K562 (cell line): Measurements from ENCODE around the gene ZNF202. TPM values are rescaled to one million over a fixed set of nuclear protein-coding genes. Genes with fewer than 3 reads are reported as not detected.

ENCODE experiments used
- ADNP ChIP-seq: fragments of 200-800 bp; sonication (Bioruptor generic); IDR thresholded peaks from 2 replicates; pipeline ENCODE4 v1.6.1; 2016; ENCODE audit warnings: missing genetic modification characterization, missing compliant biosample characterization
- ARID1B ChIP-seq: fragments of 450-650 bp; IDR thresholded peaks from 2 replicates; pipeline ENCODE4 v1.6.1; 2016; ENCODE audit warnings: antibody characterized with exemption, mild to moderate bottlenecking, inconsistent platforms
- BHLHE40 ChIP-seq: IDR thresholded peaks from 2 replicates; pipeline ENCODE4 v1.6.1; 2011; ENCODE audit warnings: low read length, improper control_type of control experiment
- C11orf30 ChIP-seq: fragments of 450-650 bp; IDR thresholded peaks from 2 replicates; pipeline ENCODE4 v1.6.1; 2016; ENCODE audit warnings: low read depth, mild to moderate bottlenecking
- CTBP1 ChIP-seq: fragments of 450-650 bp; IDR thresholded peaks from 2 replicates; pipeline ENCODE4 v1.6.1; 2016; ENCODE audit warnings: borderline replicate concordance
- EP300 ChIP-seq: IDR thresholded peaks from 2 replicates; pipeline ENCODE4 v1.6.1; 2012; ENCODE audit warnings: low read length, improper control_type of control experiment
- ESRRB ChIP-seq: fragments of 250-450 bp; sonication (Bioruptor Pico); IDR thresholded peaks from 2 replicates; pipeline ENCODE4 v1.5.0; 2020; ENCODE audit warnings: mild to moderate bottlenecking, moderate library complexity, borderline replicate concordance
- HLTF ChIP-seq: fragments of 450-650 bp; IDR thresholded peaks from 2 replicates; pipeline ENCODE4 v1.6.1; 2016
- KDM1A ChIP-seq, 2 experiments: fragments of 450-650 bp; IDR thresholded peaks; 2 replicates each; pipeline ENCODE4 v1.6.1; 2016; ENCODE audit warnings: mild to moderate bottlenecking in 2 of 2
- KHSRP ChIP-seq: fragments of 450-650 bp; IDR thresholded peaks from 2 replicates; pipeline ENCODE4 v1.6.1; 2017
- LEF1 ChIP-seq: fragments of 450-650 bp; IDR thresholded peaks from 2 replicates; pipeline ENCODE4 v1.6.1; 2016; ENCODE audit warnings: mild to moderate bottlenecking
- MTA3 ChIP-seq: fragments of 450-650 bp; formaldehyde crosslinking; IDR thresholded peaks from 2 replicates; pipeline ENCODE4 v1.6.1; 2017; ENCODE audit warnings: mild to moderate bottlenecking, borderline replicate concordance
- MYC ChIP-seq, 2 experiments: fragments of 250-450 bp in 1 of 2; sonication (Bioruptor Pico) in 1 of 2; IDR thresholded peaks; 2 replicates each; pipeline versions ENCODE4 v1.5.1 to v1.6.1; 2012 to 2021; ENCODE audit warnings: low read depth in 2 of 2, borderline replicate concordance in 1 of 2, improper control_type of control experiment in 1 of 2, low read length in 1 of 2, mild to moderate bottlenecking in 1 of 2, moderate library complexity in 1 of 2
- POLR2H ChIP-seq: IDR thresholded peaks from 2 replicates; pipeline ENCODE4 v1.6.1; 2016; ENCODE audit warnings: missing genetic modification characterization, low read depth, mild to moderate bottlenecking, control low read depth, missing compliant biosample characterization, moderate library complexity
- SMARCC2 ChIP-seq: fragments of 450-650 bp; IDR thresholded peaks from 2 replicates; pipeline ENCODE4 v1.6.1; 2017; ENCODE audit warnings: antibody characterized with exemption, moderate library complexity, mild to moderate bottlenecking, low read depth
- SMARCE1 ChIP-seq: fragments of 450-650 bp; IDR thresholded peaks from 2 replicates; pipeline ENCODE4 v1.7.1; 2016; ENCODE audit warnings: mild to moderate bottlenecking
- SOX6 ChIP-seq: fragments of 450-650 bp; IDR thresholded peaks from 2 replicates; pipeline ENCODE4 v1.6.1; 2014; ENCODE audit warnings: mild to moderate bottlenecking
- SPI1 ChIP-seq: IDR thresholded peaks from 2 replicates; pipeline ENCODE4 v1.6.1; 2011; ENCODE audit warnings: low read depth, low read length, control low read depth, borderline replicate concordance
- SRF ChIP-seq, 2 experiments: fragments of 250-450, 450-650 bp in 1 of 2; sonication (Bioruptor Pico) in 1 of 2; sonication (generic) in 1 of 2; formaldehyde crosslinking; IDR thresholded peaks; 2 replicates each; pipeline versions ENCODE4 v1.5.0 to v1.5.1; 2020 to 2022; ENCODE audit warnings: mild to moderate bottlenecking in 1 of 2, missing genetic modification reagents in 1 of 2
- TBL1XR1 ChIP-seq, 2 experiments: IDR thresholded peaks; 2 replicates each; pipeline ENCODE4 v1.6.1; 2012; ENCODE audit warnings: improper control_type of control experiment in 2 of 2, low read length in 2 of 2, mild to moderate bottlenecking in 1 of 2
- TCF3 ChIP-seq: sonication (generic); formaldehyde crosslinking; IDR thresholded peaks from 2 replicates; pipeline ENCODE4 v1.4.0; 2020; ENCODE audit warnings: mild to moderate bottlenecking, missing genetic modification reagents
- ZNF644 ChIP-seq: fragments of 200-800 bp; sonication (Bioruptor generic); IDR thresholded peaks from 2 replicates; pipeline ENCODE4 v1.6.1; 2016; ENCODE audit warnings: low read depth, missing genetic modification characterization, missing compliant biosample characterization
- ZNF707 ChIP-seq: fragments of 250-450 bp; sonication (Bioruptor Pico); conservative IDR thresholded peaks from 2 replicates; pipeline ENCODE4 v1.8.0; 2022; ENCODE audit warnings: inconsistent platforms, mild to moderate bottlenecking, moderate library complexity
- ZNF778 ChIP-seq: fragments of 450-650 bp; formaldehyde crosslinking; IDR thresholded peaks from 2 replicates; pipeline ENCODE4 v1.4.0; 2020; ENCODE audit warnings: mild to moderate bottlenecking, moderate library complexity
- ZNF830 ChIP-seq: fragments of 250-450 bp; sonication (Bioruptor Pico); IDR thresholded peaks from 2 replicates; pipeline ENCODE4 v1.5.0; 2021; ENCODE audit warnings: mild to moderate bottlenecking
- polyA plus RNA-seq, 8 experiments: library from polyadenylated mRNA; depleted of rRNA in 4 of 8; stranded (reverse) in 5 of 8; unstranded in 3 of 8; fragments of >200 nt; fragmentation: Nextera tagmentation in 2 of 8; fragmentation: Illumina TruSeq in 1 of 8; extraction: Ambion mirVana in 2 of 8; extraction: Trizol in 1 of 8; gene quantifications; 2 replicates each; pipeline versions ENCODE4 v1.2.1 to v1.2.3, GENCODE V29; 2011 to 2014; ENCODE audit warnings: inconsistent platforms in 1 of 8, missing spikeins in 1 of 8
- total RNA-seq, 7 experiments: library from RNA; depleted of rRNA in 6 of 7; stranded (reverse); fragments of >200 nt in 6 of 7; fragmentation: Illumina TruSeq in 2 of 7; extraction: Trizol in 2 of 7; gene quantifications; 2 replicates each; pipeline versions ENCODE4 v1.2.1 to v1.2.3, GENCODE V29; 2011 to 2021; ENCODE audit warnings: low replicate concordance in 1 of 7
- TF ChIP-seq, protein P1 (sequence below): fragments of 450-650 bp; IDR thresholded peaks from 2 replicates; pipeline ENCODE4 v1.6.1; 2016; ENCODE audit warnings: low read depth, mild to moderate bottlenecking, moderate library complexity
- TF ChIP-seq, protein P2 (sequence below): fragments of 450-650 bp; IDR thresholded peaks from 2 replicates; pipeline ENCODE4 v1.6.1; 2016; ENCODE audit warnings: antibody characterized with exemption

Gene ZNF202
- total and polyA plus RNA-seq, 9 of the 15 experiments (the other 6 are each of a cell fraction or from before 2014, with no cell fraction given), result 2.3 to 18.7 (median 12.7) TPM

- TF ChIP-seq, protein P1, sequence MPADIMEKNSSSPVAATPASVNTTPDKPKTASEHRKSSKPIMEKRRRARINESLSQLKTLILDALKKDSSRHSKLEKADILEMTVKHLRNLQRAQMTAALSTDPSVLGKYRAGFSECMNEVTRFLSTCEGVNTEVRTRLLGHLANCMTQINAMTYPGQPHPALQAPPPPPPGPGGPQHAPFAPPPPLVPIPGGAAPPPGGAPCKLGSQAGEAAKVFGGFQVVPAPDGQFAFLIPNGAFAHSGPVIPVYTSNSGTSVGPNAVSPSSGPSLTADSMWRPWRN, result 0 out of 2 replicates have a peak, but pooled peaks have one; percentile 41
- TF ChIP-seq MTA3 (peak; percentile 70), MYC (IDR thresholded peaks at IDR 0.05; ENCODE audit: low read depth, low read length) (peak; percentile 75; the same call in 1 of the 2 replicates), MYC (CRISPR knock-in tag; IDR thresholded peaks at IDR 0.05; ENCODE audit: borderline replicate concordance, low read depth) (no peak), ESRRB (no peak), CTBP1 (peak; percentile 87), C11orf30 (no peak), POLR2H (tag) (0 out of 2 replicates have a peak, but pooled peaks have one; percentile 2), TCF3 (CRISPR knock-in tag) (peak; percentile 69), SPI1 (peak; percentile 49; the same call in 1 of the 2 replicates), ARID1B (peak; percentile 94), EP300 (peak; percentile 90), SRF (CRISPR knock-in tag; IDR thresholded peaks at IDR 0.05) (0 out of 4 replicates have a peak, but pooled peaks of 1 of the 2 experiments have one; percentile 35), LEF1 (peak; percentile 62), SMARCE1 (peak; percentile 86), ZNF830 (no peak), ZNF644 (tag) (0 out of 2 replicates have a peak, but pooled peaks have one; percentile 18), TBL1XR1 (IDR thresholded peaks at IDR 0.05; ENCODE audit: low read length in 2 of 2) (peak in 1 of 2 experiments; percentile 58; a peak in 1 of 4 replicates), ZNF778 (CRISPR knock-in tag) (no peak), SOX6 (peak; percentile 81), KDM1A (IDR thresholded peaks at IDR 0.05) (peak; percentile 47 to 60; a peak in 3 of 4 replicates), HLTF (no peak), ADNP (tag) (0 out of 2 replicates have a peak, but pooled peaks have one; percentile 4), KHSRP (0 out of 2 replicates have a peak, but pooled peaks have one; percentile 5), SMARCC2 (peak; percentile 55; the same call in 1 of the 2 replicates), BHLHE40 (peak; percentile 40; the same call in 1 of the 2 replicates), ZNF707 (CRISPR knock-in tag) (no peak)
- TF ChIP-seq, protein P2, sequence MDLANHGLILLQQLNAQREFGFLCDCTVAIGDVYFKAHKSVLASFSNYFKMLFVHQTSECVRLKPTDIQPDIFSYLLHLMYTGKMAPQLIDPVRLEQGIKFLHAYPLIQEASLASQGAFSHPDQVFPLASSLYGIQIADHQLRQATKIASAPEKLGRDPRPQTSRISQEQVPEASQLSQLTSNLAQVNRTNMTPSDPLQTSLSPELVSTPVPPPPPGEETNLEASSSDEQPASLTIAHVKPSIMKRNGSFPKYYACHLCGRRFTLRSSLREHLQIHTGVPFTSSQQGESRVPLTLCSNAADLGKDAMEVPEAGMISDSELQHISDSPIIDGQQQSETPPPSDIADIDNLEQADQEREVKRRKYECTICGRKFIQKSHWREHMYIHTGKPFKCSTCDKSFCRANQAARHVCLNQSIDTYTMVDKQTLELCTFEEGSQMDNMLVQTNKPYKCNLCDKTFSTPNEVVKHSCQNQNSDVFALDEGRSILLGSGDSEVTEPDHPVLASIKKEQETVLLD, result peak; percentile 70; the same call in 1 of the 2 replicates
These were observed 717 bp upstream of the ZNF202 start (continued) for GRCh38 chr11:123742031-123742723.
